GM23248 (cell line): Measurements from ENCODE around the gene LEF1.

Experiments used
- EZH2 ChIP-seq: fragments of 200-600 bp; sonication (generic); IDR thresholded peaks from 2 replicates; pipeline ENCODE4 v1.6.1; 2018; ENCODE audit warnings: antibody characterized with exemption, mild to moderate bottlenecking; ENCODE audit not compliant: insufficient read depth, poor library complexity, severe bottlenecking
- EZH2phosphoT487 ChIP-seq: fragments of 200-600 bp; sonication (generic); IDR thresholded peaks from 2 replicates; pipeline ENCODE4 v1.6.1; 2018; ENCODE audit warnings: antibody characterized with exemption, moderate library complexity, mild to moderate bottlenecking, low read depth; ENCODE audit not compliant: insufficient read depth

DNA sequence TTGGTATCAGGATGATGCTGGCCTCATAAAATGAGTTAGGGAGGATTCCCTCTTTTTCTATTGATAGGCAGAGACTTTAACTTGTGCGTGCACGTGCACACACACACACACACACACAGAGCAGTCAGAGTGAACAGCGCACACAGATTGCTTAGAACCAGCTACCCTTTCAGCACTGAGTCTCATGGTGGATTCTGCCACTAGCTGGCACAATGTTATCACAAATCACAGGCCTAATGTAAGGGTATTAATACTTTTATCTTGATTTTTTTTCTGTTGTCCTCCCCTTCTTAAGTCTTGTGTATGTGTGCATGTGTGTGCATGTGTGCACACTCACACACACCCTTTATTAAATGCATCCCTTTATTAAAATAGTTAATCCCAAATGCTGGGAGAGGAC lies 125.8 kb downstream of the LEF1 start:
- TF ChIP-seq EZH2 (no peak), EZH2phosphoT487 (no peak)
